ENCODE results near the gene RRP1. TPM values are rescaled to one million over a fixed set of nuclear protein-coding genes. Genes with fewer than 3 reads are reported as not detected.

Gene RRP1
- total and polyA plus RNA-seq, 9 of the 15 experiments (the other 6 are each of a cell fraction or from before 2014, with no cell fraction given) = 0.89 to 105 (median 51.6) TPM

GRCh38 chr21:43845386-43845785 is 56.0 kb downstream of the RRP1 start:
- Histone ChIP-seq H2AFZ (ENCODE audit: low read depth, low read length) (0 out of 2 replicates have a peak overlapping the region, but pooled peaks have one; percentile 17), H3K36me3 (ENCODE audit: control insufficient read depth, insufficient read depth, low read length) (no peaks in the 10 kb centered on the region), H3K27ac (ENCODE audit: extremely low read depth, low read depth, low read length) (no peak overlapping the region), H3K9me3 (replicated peaks; ENCODE audit: control insufficient read depth, insufficient read depth, low read depth, low read length) (0 out of 2 replicates have a peak, but pooled peaks cover 3% of the 10 kb centered on the region), H3K9me1 (ENCODE audit: control insufficient read depth, insufficient read depth, low read length) (no peaks in the 10 kb centered on the region), H3K79me2 (ENCODE audit: control insufficient read depth, insufficient read depth, low read length) (no peaks in the 10 kb centered on the region), H3K4me2 (ENCODE audit: insufficient read depth, low read length) (no peak overlapping the region), H4K20me1 (replicated peaks; ENCODE audit: control insufficient read depth, insufficient read depth, low read length) (no peaks in the 10 kb centered on the region), H3K4me3 (no peak overlapping the region), H3K9ac (ENCODE audit: insufficient read depth in 1 of 2, low read depth in 2 of 2, low read length in 2 of 2) (peak overlapping the region in 1 of 2 experiments; percentile 73; a peak in 1 of 4 replicates), H3K27me3 (ENCODE audit: control insufficient read depth in 2 of 2, insufficient read depth in 2 of 2, low read length in 2 of 2) (no peaks in the 10 kb centered on the region), H3K4me1 (replicated peaks in 1 of 2; ENCODE audit: control insufficient read depth in 2 of 2, insufficient read depth in 2 of 2, low read length in 2 of 2) (peaks cover 0 to 9% of the 10 kb centered on the region in 2 experiments; a peak in 2 of 5 replicates)
- POLR2A ChIA-PET = interaction anchor here (0.6 to 2.3 kb wide), 4 partner anchors 8 to 958 kb away, joined by 3 to 6 read pairs (median 3); no protein-coding TSS in a partner anchor
- peak in 1 of 4 experiments; percentile 8 for DNase-seq (ENCODE audit: extremely low read depth in 1 of 4, low spot score in 3 of 4)
- in situ Hi-C loops (cut with MboI) = no loop called here
- no peak for ATAC-seq
- TF ChIP-seq HSF4 (CRISPR knock-in tag; IDR thresholded peaks at IDR 0.05; ENCODE audit: borderline replicate concordance) (no peak), MBD2 (IDR thresholded peaks at IDR 0.05; ENCODE audit: borderline replicate concordance, low read depth) (no peak), YY1 (IDR thresholded peaks at IDR 0.05; ENCODE audit: borderline replicate concordance in 1 of 3, control insufficient read depth in 1 of 3, extremely low read depth in 1 of 3, insufficient read depth in 3 of 3, insufficient read length in 1 of 3, insufficient replicate concordance in 2 of 3, low read depth in 1 of 3, low read length in 2 of 3) (no peak), ZNF717 (CRISPR knock-in tag; IDR thresholded peaks at IDR 0.05) (no peak), MED1 (CRISPR knock-in tag; IDR thresholded peaks at IDR 0.05; ENCODE audit: borderline replicate concordance) (no peak), MCM2 (IDR thresholded peaks at IDR 0.05; ENCODE audit: low read depth) (no peak)
- intact Hi-C loops (cut with micrococcal nuclease) = no loop called here
- no TSS peak for BruUV-seq (replicated peaks)
- 73% methylated on average over 12 of the region's 13 CpGs for WGBS (ENCODE audit: insufficient coverage, low coverage, missing lambda C conversion rate)
- no peak for FAIRE-seq
- CTCF ChIA-PET (ENCODE audit: low intra/inter-chr PET ratio) = no interaction called here

Data from K562 (cell line).